Measurements from ENCODE around the gene TIMP3.

GRCh38 chr22:32874976-32875375, 73.5 kb downstream of the TIMP3 start:
- no peak for TF ChIP-seq YY1 (IDR thresholded peaks at IDR 0.05; ENCODE audit: insufficient read depth, insufficient read length)
- TF ChIP-seq SUZ12 (IDR thresholded peaks at IDR 0.05; ENCODE audit: extremely low read depth, insufficient read depth, insufficient read length) = no peak
